Measurements from ENCODE around the gene ITSN1. TPM values are rescaled to one million over a fixed set of nuclear protein-coding genes. Genes with fewer than 3 reads are reported as not detected.
A peak's percentile ranks its signal among the peaks of the same experiment; 100 is the strongest.

Gene ITSN1
- total RNA-seq, 3 donors from 2014 or later (not counting 1 experiment from before 2014, with no cell fraction given): 1.5 to 5.1 (median 2.7) TPM

DNA sequence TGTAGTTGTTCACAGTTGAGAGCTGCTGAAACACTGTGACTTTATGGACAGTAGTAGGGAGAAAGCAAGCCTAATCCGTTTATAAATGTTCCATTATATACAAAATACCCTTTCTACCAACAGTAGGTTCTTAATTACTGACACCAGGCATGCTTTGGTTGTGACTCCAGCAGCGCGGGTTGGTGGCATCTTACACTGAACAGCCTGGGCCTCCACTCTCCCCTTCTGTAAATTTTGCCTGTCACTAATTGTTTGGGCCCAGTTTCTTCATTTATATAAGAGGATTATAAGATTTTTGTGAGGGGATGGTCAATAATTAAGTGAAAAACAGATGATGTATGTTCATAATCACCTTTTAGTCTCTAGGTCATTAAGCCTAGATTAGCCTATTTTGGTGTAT lies 58.2 kb downstream of the ITSN1 start:
- no peak overlapping the region for H3K4me3 Mint-ChIP-seq
- H3K4me1 Mint-ChIP-seq: peaks cover 14 to 15% of the 10 kb centered on the region in 2 donors
- intact Hi-C loops (cut with micrococcal nuclease): no loop called here
- no peaks in the 10 kb centered on the region for H3K9me3 Mint-ChIP-seq
- H3K27me3 ChIP-seq (ENCODE audit: control insufficient read depth, insufficient read depth, low read length): no peaks in the 10 kb centered on the region
- 87% methylated on average over 3 of the region's 3 CpGs for whole genome bisulfite sequencing (ENCODE audit: insufficient coverage)
- TF ChIP-seq, protein P1, sequence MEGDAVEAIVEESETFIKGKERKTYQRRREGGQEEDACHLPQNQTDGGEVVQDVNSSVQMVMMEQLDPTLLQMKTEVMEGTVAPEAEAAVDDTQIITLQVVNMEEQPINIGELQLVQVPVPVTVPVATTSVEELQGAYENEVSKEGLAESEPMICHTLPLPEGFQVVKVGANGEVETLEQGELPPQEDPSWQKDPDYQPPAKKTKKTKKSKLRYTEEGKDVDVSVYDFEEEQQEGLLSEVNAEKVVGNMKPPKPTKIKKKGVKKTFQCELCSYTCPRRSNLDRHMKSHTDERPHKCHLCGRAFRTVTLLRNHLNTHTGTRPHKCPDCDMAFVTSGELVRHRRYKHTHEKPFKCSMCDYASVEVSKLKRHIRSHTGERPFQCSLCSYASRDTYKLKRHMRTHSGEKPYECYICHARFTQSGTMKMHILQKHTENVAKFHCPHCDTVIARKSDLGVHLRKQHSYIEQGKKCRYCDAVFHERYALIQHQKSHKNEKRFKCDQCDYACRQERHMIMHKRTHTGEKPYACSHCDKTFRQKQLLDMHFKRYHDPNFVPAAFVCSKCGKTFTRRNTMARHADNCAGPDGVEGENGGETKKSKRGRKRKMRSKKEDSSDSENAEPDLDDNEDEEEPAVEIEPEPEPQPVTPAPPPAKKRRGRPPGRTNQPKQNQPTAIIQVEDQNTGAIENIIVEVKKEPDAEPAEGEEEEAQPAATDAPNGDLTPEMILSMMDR (IDR thresholded peaks at IDR 0.05): no peak
- no peak overlapping the region for H3K27ac ChIP-seq (ENCODE audit: low read length)
- H3K4me1 ChIP-seq (ENCODE audit: control insufficient read depth, insufficient read depth, low read length): peaks cover 4% of the 10 kb centered on the region
- H3K36me3 ChIP-seq (ENCODE audit: control insufficient read depth, insufficient read depth, low read length): no peaks in the 10 kb centered on the region
- DNase-seq: no peak
- no peaks in the 10 kb centered on the region for H3K9me3 ChIP-seq (ENCODE audit: control insufficient read depth, insufficient read depth, low read length)
- no peak for ATAC-seq
- peaks cover 0 to 10% of the 10 kb centered on the region in 2 donors for H3K27me3 Mint-ChIP-seq (ENCODE audit: low read depth in 2 of 2)
- no peak overlapping the region for H3K4me3 ChIP-seq (ENCODE audit: low read length)
- no peaks in the 10 kb centered on the region for H3K36me3 Mint-ChIP-seq
- peak overlapping the region in 1 of 2 donors; percentile 6 for H3K27ac Mint-ChIP-seq

DNA sequence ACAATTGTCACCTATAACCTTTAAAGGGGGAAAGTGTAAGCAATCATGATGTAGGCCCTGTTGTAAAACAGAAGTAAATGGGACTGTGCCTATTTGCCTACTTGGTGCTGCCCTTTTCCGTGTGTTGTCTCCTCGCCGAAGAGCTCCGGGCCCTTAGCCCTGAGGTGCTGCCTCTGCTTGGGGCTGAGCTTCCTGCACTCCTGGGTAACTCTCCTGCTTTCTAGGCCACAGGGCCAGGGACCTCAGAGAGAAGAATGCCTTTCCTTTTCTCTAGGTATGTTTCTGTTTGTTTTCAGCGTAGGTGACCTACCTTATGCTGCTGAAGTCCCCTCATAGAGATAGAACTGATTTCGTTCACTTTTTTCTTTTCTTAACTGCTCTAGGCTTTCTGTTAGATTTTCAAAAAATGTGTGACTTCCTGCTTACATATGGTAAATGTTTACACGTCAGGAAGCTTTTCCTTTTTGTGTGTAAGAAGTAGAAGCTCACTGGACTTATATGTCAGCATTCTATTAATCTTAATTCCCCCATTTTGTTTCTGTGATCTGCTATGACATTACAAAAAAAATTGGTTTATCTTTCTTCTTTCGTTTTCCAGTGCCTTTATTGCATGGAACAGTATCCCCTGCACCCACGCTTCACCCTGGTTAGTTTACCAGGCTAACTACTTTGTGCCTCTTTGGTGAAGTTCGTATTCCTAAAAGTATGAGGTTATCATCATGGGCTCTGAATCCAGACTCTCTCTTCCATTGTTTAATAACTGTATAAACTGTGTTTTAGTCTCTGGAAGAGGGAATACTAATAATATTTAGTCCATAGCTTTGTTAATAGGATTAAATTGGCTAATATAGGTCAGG lies 61.7 kb downstream of the ITSN1 start:
- H3K4me3 Mint-ChIP-seq: peak overlapping the region; percentile 81
- TF ChIP-seq, protein P1 (IDR thresholded peaks at IDR 0.05): no peak
- Histone ChIP-seq H3K27me3 (ENCODE audit: control insufficient read depth, insufficient read depth, low read length) (no peaks in the 10 kb centered on the region), H3K4me1 (ENCODE audit: control insufficient read depth, insufficient read depth, low read length) (peaks cover 4% of the 10 kb centered on the region), H3K4me3 (ENCODE audit: low read length) (no peak overlapping the region), H3K36me3 (ENCODE audit: control insufficient read depth, insufficient read depth, low read length) (no peaks in the 10 kb centered on the region), H3K9me3 (ENCODE audit: control insufficient read depth, insufficient read depth, low read length) (no peaks in the 10 kb centered on the region), H3K27ac (ENCODE audit: low read length) (peak overlapping the region; percentile 82)
- intact Hi-C loops (cut with micrococcal nuclease): no loop called here
- peak in 1 of 2 donors; percentile 16 for DNase-seq
- H3K4me1 Mint-ChIP-seq: peaks cover 14 to 15% of the 10 kb centered on the region in 2 donors
- H3K27ac Mint-ChIP-seq: peak overlapping the region; percentile 89 to 93
- H3K36me3 Mint-ChIP-seq: no peaks in the 10 kb centered on the region
- WGBS (ENCODE audit: insufficient coverage): 57% methylated on average over 9 of the region's 10 CpGs
- no peaks in the 10 kb centered on the region for H3K27me3 Mint-ChIP-seq (ENCODE audit: low read depth in 2 of 2)
- peak; percentile 64 to 81 (median 78) for ATAC-seq
- no peaks in the 10 kb centered on the region for H3K9me3 Mint-ChIP-seq

DNA sequence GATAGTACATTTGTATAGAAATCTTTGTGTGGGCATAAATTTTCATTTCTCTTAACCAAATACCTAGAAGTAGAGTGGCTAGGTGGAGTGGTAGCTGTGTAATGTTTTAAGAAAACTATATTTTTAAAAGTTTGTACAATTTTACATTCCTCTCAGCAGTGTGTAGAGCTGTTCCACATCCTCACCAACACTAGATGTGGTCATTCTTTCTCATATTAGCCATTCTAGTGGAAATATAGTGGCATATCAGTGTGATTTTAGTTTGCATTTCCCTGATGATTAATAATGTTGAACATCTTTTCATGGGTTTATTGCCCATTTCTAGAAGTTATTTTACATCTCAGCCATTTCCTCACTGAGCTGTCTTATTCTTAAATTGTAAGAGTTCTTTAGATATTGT lies 65.5 kb downstream of the ITSN1 start:
- Mint-ChIP-seq H3K4me3 (no peak overlapping the region), H3K27ac (no peak overlapping the region), H3K4me1 (peaks cover 14 to 15% of the 10 kb centered on the region in 2 donors), H3K36me3 (no peaks in the 10 kb centered on the region), H3K27me3 (ENCODE audit: low read depth in 2 of 2) (no peaks in the 10 kb centered on the region), H3K9me3 (no peaks in the 10 kb centered on the region)
- H3K27ac ChIP-seq (ENCODE audit: low read length): no peak overlapping the region
- peaks cover 4% of the 10 kb centered on the region for H3K4me1 ChIP-seq (ENCODE audit: control insufficient read depth, insufficient read depth, low read length)
- H3K9me3 ChIP-seq (ENCODE audit: control insufficient read depth, insufficient read depth, low read length): no peaks in the 10 kb centered on the region
- no peaks in the 10 kb centered on the region for H3K27me3 ChIP-seq (ENCODE audit: control insufficient read depth, insufficient read depth, low read length)
- H3K4me3 ChIP-seq (ENCODE audit: low read length): no peak overlapping the region
- TF ChIP-seq, protein P1 (IDR thresholded peaks at IDR 0.05): no peak
- intact Hi-C loops (cut with micrococcal nuclease): no loop called here
- no peak for DNase-seq
- no peak for ATAC-seq
- no peaks in the 10 kb centered on the region for H3K36me3 ChIP-seq (ENCODE audit: control insufficient read depth, insufficient read depth, low read length)
